DOHH2 (cell line): ENCODE results near the gene WDR64.
A peak's percentile ranks its signal among the peaks of the same experiment; 100 is the strongest.

ENCODE experiments used
- H3F3A ChIP-seq: fragments of 200-600 bp; sonication (generic), shearing (Covaris generic); 2 replicates; pipeline ENCODE4 v1.6.0; 2016; ENCODE audit warnings: antibody characterized with exemption, mild to moderate bottlenecking; ENCODE audit not compliant: control insufficient read depth, insufficient read depth
- H3K27ac ChIP-seq: fragments of 200-600 bp; sonication (generic); 2 replicates; pipeline ENCODE4 v1.5.1; 2014; ENCODE audit warnings: low read depth, mild to moderate bottlenecking, low read length, moderate library complexity
- H3K27me3 ChIP-seq: fragments of 200-600 bp; sonication (generic); 2 replicates; pipeline ENCODE4 v1.6.1; 2014; ENCODE audit warnings: mild to moderate bottlenecking, low read length, mixed read lengths; ENCODE audit not compliant: control insufficient read depth
- H3K36me3 ChIP-seq: fragments of 200-600 bp; sonication (generic); 2 replicates; pipeline ENCODE4 v1.6.1; 2014; ENCODE audit warnings: mild to moderate bottlenecking, low read length, moderate library complexity, mixed read lengths; ENCODE audit not compliant: control insufficient read depth
- H3K4me1 ChIP-seq: fragments of 200-600 bp; sonication (generic); 2 replicates; pipeline ENCODE4 v1.6.1; 2014; ENCODE audit warnings: mild to moderate bottlenecking, low read length, mixed read lengths; ENCODE audit not compliant: control insufficient read depth
- H3K4me2 ChIP-seq: fragments of 200-600 bp; sonication (generic); 2 replicates; pipeline ENCODE4 v1.6.0; 2014; ENCODE audit warnings: mild to moderate bottlenecking, low read length, moderate library complexity
- H3K4me3 ChIP-seq: fragments of 200-600 bp; sonication (generic); 2 replicates; pipeline ENCODE4 v1.5.1; 2014; ENCODE audit warnings: mild to moderate bottlenecking, low read length, mixed read lengths
- H3K79me2 ChIP-seq: fragments of 200-600 bp; sonication (generic); 2 replicates; pipeline ENCODE4 v1.6.1; 2014; ENCODE audit warnings: mild to moderate bottlenecking, low read length, mixed read lengths; ENCODE audit not compliant: control insufficient read depth
- H3K9me2 ChIP-seq: fragments of 200-600 bp; sonication (generic); replicated peaks from 2 replicates; pipeline ENCODE4 v1.6.1; 2014; ENCODE audit warnings: mild to moderate bottlenecking, low read length, mixed read lengths; ENCODE audit not compliant: control insufficient read depth
- H3K9me3 ChIP-seq: fragments of 200-600 bp; sonication (generic); 2 replicates; pipeline ENCODE4 v1.6.1; 2014; ENCODE audit warnings: antibody characterized with exemption, low read length, mixed read lengths; ENCODE audit not compliant: control insufficient read depth, insufficient read depth
- H4K20me1 ChIP-seq: fragments of 200-600 bp; sonication (generic); 2 replicates; pipeline ENCODE4 v1.6.0; 2014; ENCODE audit warnings: low read depth, mild to moderate bottlenecking, antibody characterized with exemption, low read length, moderate library complexity; ENCODE audit not compliant: control insufficient read depth, insufficient read depth
- CTCF ChIP-seq: fragments of 200-600 bp; sonication (generic); IDR thresholded peaks from one replicate; pipeline ENCODE4 v1.5.1; 2014; ENCODE audit warnings: antibody characterized with exemption, mild to moderate bottlenecking, low read depth, low read length; ENCODE audit not compliant: poor library complexity, severe bottlenecking
- EZH2phosphoT487 ChIP-seq: fragments of 200-600 bp; sonication (generic); IDR thresholded peaks from 2 replicates; pipeline ENCODE4 v1.6.1; 2017; ENCODE audit warnings: borderline replicate concordance, mild to moderate bottlenecking, antibody characterized with exemption, low read length, moderate library complexity, mixed read lengths

WDR64 gene

GRCh38 chr1:241624935-241625334, 27.1 kb upstream of the WDR64 start:
- H3K27ac ChIP-seq = no peak overlapping the region
- no peaks in the 10 kb centered on the region for H3K9me3 ChIP-seq
- H3K4me1 ChIP-seq = peaks cover 21% of the 10 kb centered on the region
- no peak overlapping the region for H3K4me3 ChIP-seq
- H3K4me2 ChIP-seq = no peak overlapping the region
- H3K79me2 ChIP-seq = no peaks in the 10 kb centered on the region
- TF ChIP-seq EZH2phosphoT487 = no peak
- no peak for TF ChIP-seq CTCF
- no peaks in the 10 kb centered on the region for H3K27me3 ChIP-seq
- peaks cover 7% of the 10 kb centered on the region; the same call in 1 of the 2 replicates for H3F3A ChIP-seq
- H4K20me1 ChIP-seq = no peaks in the 10 kb centered on the region
- H3K36me3 ChIP-seq = no peaks in the 10 kb centered on the region
- no peaks in the 10 kb centered on the region for H3K9me2 ChIP-seq

GRCh38 chr1:241627453-241628259, 24.4 kb upstream of the WDR64 start:
- Histone ChIP-seq H3K9me3 (no peaks in the 10 kb centered on the region), H3K27me3 (no peaks in the 10 kb centered on the region), H3K36me3 (no peaks in the 10 kb centered on the region), H3K79me2 (no peaks in the 10 kb centered on the region), H3K9me2 (no peaks in the 10 kb centered on the region), H3K4me3 (peak overlapping the region; percentile 65), H3F3A (peaks cover 9% of the 10 kb centered on the region; the same call in 1 of the 2 replicates), H3K27ac (peak overlapping the region; percentile 51), H4K20me1 (no peaks in the 10 kb centered on the region), H3K4me2 (peak overlapping the region; percentile 76), H3K4me1 (peaks cover 24% of the 10 kb centered on the region)
- TF ChIP-seq CTCF (peak; percentile 73), EZH2phosphoT487 (no peak)

DNA sequence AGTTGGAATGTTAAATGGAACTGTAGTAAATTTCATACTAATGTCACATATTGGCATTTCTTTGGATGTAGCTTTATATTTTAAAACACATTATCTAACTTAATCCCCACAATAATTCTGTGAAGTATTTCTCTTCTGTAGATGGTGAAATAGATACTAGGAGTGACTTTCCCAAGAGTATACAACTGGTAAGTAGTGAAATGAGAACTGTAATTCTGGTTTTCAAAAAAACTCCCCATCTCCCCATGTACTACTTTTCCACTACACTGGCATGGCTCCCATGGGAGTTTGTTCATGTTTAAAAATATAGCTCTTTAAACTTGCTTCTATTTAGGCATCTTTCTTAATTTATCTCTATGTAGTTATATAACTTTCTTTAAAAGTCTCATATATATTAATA, 22.1 kb upstream of the WDR64 start:
- no peaks in the 10 kb centered on the region for H4K20me1 ChIP-seq
- peaks cover 9% of the 10 kb centered on the region; the same call in 1 of the 2 replicates for H3F3A ChIP-seq
- peaks cover 8% of the 10 kb centered on the region for H3K36me3 ChIP-seq
- H3K27ac ChIP-seq = no peak overlapping the region
- no peaks in the 10 kb centered on the region for H3K9me3 ChIP-seq
- no peak overlapping the region for H3K4me3 ChIP-seq
- H3K4me1 ChIP-seq = peaks cover 24% of the 10 kb centered on the region
- no peaks in the 10 kb centered on the region for H3K27me3 ChIP-seq
- no peaks in the 10 kb centered on the region for H3K9me2 ChIP-seq
- no peak for TF ChIP-seq CTCF
- no peak overlapping the region for H3K4me2 ChIP-seq
- H3K79me2 ChIP-seq = no peaks in the 10 kb centered on the region
